Activated CD8-positive, alpha-beta memory T cell treated with anti-CD3 and anti-CD28 coated beads for 1 hour (primary cell): ENCODE results near the gene KATNAL1.
"Not testable (repeated sequence)": the region's sequence is repeated elsewhere in the genome, so short reads cannot be mapped to it uniquely, and the experiment has no call there.

Experiments
- DNase-seq, 2 donors: peaks; one replicate each; pipeline ENCODE4 v3.0.0-alpha.2; 2020; ENCODE audit warnings: low read depth in 1 of 2; ENCODE audit errors: extremely low read depth in 1 of 2

Gene KATNAL1

DNA sequence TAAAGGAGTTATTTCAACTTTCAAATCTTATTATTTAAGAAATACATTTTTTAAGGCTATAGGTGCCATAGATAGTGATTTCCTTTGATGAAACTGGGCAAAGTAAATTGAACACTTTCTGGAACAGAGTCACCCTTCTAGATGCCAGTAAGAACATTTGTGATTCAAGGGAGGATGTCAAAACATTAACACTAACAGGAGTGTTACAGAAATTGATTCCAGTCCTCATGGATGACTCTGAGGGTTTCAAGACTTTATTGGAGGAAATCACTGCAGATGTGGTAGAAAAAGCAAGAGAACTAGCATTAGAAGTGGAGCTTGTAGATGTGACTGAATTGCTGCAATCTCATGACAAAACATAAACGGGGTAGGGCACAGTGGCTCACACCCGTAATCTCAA is 12.2 kb downstream of the KATNAL1 start:
- no peak for DNase-seq

DNA sequence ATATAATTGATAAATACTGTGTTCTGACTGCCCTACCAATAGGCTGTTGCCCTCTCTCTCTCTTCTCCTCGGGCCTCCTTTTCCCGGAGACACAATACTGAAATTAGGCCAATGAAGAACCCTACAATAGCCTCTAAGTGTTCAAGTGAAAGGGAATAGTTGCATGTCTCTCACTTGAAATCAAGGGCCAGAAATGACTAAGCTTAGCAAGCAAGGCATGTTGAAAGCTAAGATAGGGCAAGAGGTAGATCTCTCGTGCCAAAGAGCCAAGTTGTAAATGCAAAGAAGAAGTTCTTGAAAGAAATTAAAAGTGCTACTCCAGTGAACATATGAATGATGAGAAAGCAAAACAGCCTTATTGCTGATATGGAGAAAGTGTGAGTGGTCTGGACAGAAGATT is 13.3 kb downstream of the KATNAL1 start:
- DNase-seq, result no peak

DNA sequence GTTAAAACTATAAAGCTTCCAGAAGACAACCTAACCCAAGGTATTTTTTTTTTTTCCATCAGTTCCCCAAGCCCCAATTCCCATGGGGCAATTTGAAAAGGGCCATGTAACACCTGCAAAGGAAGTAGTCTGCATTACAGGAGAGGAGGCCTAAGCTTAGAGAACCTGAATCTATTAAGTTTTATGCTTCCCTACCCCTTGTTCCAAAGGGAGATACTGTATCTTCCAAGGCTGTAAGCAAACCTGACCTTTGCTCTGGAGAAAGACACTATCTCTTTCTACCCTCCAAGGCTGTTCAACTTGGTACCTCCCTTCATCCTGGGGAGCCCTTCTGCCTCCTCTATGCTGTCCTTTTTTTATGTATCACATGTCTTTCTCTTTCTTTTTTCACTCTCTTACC is 15.0 kb downstream of the KATNAL1 start:
- no peak for DNase-seq

DNA sequence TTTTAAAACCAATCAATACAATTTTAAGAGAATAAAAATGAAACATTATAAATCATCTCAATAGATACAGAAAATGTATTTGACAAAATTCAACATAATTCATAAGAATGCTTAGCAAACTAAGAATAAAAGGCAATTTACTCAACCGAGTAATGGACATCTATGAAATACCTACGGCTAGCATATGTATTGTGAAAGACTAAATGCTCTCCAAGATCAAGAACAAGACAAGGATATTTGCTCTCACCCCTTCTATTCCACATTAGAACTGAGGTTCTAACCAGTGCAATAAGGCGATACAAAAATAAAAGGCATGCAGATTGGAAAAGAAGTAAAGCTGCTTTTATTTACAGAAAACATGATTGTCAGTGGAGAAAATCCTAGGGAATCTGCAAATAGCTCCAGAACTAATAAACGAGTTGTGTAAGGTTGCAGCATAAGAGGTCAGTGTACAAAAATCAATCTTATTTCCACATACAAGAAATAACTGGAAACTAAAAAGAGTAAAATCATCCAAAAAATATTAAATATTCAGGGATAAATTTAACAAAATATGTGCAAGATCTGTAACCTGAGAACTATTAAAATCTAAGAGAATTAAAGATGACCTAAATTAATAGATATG is 16.4 kb downstream of the KATNAL1 start:
- no peak for DNase-seq

DNA sequence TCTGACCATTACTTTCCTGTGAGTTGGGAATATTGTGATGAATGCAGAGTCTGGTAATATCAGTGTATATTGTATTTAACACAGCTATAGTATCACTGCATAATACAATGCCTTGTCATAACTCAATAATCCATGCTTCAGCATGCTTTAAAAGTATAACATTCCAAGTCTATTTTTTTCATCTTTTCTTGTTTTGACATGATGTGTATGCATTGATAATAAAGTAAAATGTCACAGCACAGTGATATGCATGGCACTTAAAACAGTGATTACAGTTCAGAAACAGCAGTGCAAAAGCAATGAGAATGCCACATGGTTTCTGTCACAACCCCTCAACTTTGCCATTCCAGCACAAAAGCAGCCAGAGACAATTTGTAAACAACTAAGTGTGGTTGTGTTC is 17.8 kb downstream of the KATNAL1 start:
- no peak for DNase-seq

DNA sequence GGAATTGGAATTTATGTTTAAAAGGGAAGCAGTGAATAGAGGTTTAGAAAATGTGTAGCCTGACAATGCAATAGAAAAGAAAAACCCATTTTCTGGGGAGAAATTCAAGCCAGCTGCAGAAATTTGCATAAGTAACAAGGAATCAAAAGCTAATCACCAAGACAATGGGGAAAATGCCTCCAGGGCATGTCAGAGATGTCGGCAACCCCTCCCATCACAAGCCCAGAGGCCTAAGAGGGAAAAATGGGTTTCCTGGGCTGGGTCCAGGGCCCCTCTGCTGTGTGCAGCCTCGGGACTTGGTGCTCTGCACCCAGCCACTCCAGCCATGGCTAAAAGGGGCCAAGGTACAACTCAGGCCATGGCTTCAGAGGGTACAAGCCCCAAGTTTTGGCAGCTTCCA is 21.3 kb downstream of the KATNAL1 start:
- DNase-seq, result not testable (repeated sequence)

DNA sequence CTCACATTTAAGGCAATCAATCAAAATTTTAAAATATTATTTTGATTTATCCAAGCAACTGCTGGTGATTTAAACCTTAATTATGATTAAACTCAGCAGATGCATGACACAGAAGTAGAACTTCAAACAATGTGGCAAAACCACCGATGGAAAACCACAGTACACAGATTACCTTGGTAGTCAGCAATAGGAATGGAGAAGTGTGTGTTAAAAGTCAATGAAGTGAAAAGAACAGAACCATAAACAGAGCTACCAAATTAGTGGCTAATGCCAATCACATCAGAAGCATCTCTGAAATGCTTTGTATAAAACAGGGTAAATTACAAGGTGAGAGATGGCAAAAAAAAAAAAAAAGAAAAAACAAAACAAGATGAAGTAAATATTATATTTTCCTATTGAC is 31.2 kb downstream of the KATNAL1 start:
- no peak for DNase-seq

DNA sequence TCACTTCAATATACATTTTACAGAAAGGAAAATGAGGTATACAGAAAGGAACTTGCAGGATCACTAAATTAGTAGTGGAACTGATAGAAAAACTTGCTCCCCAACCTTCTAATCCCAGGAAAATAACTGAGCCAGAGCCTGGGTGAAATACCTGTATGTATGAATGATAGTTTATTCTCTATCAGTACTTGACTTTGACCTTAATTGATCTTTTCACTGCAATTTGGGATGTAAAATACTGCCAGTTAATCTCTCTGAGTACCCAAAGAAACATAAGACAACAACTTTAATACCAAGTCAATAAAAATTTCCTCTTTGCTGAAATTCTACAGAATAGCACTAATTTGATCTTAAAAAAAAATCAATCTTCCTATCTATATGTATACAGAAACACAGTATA is 33.3 kb downstream of the KATNAL1 start:
- DNase-seq, result no peak

DNA sequence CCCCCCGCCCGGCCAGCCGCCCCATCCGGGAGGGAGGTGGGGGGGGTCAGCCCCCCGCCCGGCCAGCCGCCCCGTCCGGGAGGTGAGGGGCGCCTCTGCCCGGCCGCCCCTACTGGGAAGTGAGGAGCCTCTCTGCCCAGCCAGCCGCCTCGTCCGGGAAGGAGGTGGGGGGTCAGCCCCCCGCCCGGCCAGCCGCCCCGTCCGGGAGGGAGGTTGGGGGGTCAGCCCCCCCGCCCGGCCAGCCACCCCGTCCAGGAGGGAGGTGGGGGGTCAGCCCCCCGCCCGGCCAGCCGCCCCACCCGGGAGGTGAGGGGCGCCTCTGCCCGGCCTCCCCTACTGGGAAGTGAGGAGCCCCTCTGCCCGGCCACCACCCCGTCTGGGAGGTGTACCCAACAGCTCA is 37.3 kb downstream of the KATNAL1 start:
- DNase-seq, result not testable (repeated sequence)

DNA sequence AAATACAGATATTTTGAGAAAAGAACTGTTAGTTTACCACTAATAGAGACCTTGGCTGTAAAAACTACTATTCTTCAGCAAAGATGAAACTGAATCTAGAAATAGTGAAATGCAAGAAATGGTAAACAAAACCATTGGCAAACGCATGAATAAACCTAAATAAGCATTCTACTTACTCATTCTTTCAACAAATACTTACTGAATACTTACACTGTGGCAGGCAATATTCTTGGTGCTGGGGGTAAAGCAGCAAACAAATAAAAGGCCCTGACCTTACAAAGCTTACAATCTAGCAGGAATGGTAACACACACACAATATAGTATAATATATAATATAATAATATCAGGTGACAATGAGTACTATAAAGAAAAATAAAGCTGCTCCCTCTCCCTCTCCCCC is 38.7 kb downstream of the KATNAL1 start:
- DNase-seq, result no peak

DNA sequence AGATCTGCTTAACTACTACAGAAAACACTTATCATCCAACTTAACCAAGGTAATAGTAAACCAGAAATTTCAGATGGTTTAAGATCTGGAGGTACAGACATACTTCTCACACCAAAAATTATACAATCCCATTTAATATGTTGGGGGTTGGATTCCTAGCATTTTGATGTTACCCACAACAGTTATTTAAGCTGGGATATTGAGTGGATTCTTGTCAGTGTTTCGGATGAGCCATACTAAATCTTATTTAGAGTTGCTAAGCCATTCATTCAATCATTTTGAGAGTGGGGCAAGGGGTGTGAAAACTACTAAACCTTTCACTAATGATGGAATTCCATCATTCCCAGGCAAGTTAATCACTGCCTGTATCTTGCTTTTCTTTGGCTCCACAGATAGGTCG is 40.6 kb downstream of the KATNAL1 start:
- DNase-seq, result no peak

DNA sequence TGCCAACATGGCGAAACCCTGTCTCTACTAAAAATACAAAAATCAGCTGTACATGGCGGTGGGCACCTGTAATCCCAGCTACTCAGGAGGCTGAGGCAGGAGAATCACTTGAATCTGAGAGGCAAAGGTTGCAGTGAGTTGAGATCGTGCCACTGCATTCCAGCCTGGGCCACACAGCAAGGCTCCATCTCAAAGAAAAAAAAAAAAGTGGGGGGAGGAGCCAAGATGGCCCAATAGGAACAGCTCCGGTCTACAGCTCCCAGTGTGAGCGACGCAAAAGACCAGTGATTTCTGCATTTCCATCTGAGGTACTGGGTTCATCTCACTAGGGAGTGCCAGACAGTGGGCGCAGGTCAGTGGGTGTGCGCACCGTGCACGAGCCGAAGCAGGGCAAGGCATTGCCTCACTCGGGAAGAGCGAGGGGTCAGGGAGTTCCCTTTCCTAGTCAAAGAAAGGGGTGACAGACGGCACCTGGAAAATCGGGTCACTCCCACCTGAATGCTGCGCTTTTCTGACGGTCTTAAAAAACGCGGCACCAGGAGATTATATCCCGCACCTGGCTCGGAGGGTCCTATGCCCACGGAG is 48.1 kb downstream of the KATNAL1 start:
- not testable (repeated sequence) for DNase-seq

DNA sequence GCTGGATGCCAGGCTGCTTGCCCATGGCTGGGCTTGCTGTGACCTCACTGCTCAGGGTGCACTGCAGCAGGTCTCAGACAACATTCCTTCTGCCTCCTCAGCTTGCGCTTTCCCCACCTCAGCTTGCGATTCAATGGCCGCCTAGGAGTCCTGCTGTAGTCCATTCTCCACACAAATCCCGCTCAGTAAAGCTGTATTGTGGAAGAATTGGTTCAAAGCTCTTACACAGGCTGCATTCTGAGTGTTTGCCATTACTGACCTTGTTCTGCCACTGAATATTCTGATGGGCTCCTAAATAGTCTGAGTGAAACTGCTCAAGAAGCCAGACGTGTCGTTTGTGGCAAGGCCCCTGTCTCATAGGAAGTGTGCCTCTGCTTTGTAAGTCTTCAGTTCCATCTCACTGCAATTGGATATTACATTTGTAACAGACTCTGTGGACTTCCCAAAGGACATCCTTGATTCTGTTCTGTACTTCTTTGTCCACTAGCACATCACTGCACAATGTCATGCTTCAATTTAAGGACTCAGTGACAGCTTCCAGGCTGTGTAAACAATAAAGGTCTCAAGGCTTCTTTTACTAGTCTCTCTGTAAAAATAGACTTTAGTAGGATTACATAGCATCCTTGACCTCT is 49.8 kb downstream of the KATNAL1 start:
- no peak for DNase-seq

DNA sequence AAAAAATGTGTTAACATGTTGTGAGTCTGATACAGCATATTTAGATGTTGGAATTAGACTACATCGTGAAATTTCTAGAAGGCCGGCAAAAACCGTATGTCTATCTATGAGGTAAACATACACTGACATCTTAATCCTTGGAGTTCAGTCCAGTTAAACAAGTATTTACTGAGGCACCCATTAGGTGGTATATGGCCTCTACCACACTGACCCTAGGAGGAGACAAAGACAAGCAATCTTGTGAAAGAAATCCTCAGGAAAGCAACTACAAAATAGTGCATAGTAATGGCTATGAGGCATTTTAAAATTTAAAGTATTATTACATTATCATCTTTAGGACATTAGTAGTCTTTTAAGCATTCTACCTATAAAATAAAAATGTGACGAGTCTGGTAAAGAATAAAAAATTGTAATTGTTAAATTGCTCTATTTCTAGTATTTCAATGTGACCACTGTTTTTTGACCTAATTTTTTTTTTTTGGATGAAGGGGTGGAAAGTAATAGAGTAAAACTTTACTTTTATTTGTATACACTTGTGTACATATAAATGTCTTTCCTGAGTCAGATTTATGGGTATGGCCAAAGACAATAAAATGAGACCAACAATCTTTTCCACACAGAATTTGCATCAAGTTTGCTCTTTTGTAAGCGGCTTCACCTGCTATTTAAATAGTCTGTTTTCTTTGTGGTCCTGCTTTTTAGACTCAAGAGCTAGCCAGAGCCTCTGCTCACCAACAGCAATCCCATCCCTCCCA is 50.5 kb downstream of the KATNAL1 start:
- DNase-seq, result no peak

DNA sequence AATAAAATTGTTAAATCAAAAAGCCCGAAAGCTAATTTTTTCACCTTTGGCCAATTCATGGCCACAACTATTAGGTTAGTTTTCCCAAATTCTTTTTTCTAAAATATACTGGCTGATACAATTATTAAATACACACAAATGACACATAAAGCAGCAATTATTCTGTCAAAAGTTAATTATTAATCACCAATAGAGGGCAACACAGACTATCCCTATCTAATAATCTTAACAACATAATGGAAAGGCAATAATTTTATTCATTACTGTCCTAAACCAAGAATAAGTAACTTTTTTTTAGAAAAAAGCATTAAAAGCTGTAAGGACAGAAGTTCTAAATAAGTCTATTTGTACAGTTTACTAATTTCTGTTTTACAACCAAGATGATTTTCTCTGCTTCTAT is 51.7 kb downstream of the KATNAL1 start:
- DNase-seq, result no peak

DNA sequence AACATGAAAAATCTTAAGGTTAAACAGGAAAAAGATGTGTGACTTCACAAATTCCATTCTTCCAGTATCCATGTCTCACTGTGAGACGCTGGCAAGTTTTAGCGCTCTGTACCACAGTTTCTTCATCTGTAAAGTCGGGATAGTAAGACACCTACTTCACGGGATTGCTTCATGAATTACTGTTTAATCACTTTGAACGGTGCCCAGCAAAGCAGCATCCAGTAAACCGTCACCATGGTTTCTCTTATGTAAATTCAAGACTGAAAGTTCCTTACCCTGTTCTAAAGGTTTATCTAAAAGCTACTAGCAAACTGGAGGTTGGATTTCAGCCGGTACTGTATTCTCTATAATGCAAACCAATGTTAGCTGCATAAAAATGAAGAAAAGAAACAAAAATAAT is 53.5 kb downstream of the KATNAL1 start:
- no peak for DNase-seq

DNA sequence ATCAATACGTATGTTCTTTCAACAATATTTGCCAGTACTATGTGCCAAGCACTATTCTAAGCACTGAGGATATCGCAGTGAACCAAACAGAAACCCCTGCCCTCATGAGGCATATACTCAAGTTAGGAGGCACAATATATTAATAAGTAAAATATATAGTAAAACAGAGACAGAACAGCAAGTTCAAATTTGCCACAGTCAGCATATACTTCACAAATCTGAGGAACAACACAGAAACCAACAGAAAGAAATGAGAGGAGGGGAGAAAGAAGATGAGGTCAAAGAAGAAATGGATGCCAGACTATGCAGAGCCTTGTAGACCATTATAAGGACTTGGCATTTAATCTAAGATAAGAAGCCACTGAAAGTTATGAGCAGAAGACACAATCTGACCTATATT is 59.9 kb downstream of the KATNAL1 start:
- DNase-seq, result no peak

DNA sequence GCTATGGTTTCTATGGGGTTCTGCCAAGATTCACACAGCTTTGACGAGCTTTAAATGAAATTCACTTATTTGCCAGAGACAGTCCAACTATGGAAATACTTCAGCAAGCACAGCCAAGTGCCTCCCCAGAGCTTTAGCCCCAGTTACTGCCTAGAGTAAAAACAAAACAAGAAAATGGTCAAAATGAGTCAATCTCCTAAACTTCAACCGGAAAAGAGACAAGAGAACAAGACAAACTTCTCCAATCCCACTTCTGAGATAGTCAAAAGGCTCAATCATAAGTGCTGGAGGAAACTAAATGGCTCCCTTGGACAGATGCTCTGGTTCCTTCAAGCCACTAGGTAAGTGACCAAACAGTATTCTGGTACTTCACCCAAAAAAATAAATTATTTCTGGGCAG is 65.8 kb downstream of the KATNAL1 start:
- no peak for DNase-seq

DNA sequence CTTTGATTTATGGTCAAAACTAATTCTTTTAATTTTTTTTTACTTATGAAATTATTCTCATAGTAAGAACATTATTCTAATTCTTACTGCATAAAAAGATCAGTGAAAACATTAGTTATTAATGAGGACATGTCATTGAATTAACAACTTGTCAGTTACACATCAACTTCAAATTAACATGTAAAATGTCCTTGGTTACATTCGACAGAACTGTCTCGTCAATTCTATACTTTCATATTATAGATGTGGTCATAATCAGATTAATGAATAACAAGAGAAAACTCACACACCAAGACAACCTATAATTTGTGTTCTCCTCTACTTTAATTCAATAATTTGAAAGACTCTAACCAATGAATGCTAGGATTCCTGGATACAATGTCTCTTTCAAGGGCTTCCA is 66.7 kb downstream of the KATNAL1 start:
- no peak for DNase-seq

DNA sequence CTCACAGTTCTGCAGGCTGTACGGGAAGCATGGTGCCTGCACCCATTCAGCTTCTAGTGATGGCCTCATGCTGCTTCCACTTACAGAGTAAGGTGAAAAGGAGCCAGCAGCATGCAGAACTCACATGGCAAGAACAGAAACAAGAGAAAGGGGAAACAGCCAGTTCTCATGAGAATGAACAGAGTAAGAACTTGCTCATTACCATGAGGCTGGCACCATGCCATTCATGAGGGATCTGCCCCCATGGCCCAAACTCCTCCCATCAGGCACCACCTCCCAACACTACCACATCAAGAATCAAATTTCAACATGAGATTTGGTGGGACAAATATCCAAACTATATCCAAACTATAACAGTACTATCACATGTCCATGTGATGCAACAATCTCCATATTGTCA is 72.1 kb downstream of the KATNAL1 start:
- no peak for DNase-seq

DNA sequence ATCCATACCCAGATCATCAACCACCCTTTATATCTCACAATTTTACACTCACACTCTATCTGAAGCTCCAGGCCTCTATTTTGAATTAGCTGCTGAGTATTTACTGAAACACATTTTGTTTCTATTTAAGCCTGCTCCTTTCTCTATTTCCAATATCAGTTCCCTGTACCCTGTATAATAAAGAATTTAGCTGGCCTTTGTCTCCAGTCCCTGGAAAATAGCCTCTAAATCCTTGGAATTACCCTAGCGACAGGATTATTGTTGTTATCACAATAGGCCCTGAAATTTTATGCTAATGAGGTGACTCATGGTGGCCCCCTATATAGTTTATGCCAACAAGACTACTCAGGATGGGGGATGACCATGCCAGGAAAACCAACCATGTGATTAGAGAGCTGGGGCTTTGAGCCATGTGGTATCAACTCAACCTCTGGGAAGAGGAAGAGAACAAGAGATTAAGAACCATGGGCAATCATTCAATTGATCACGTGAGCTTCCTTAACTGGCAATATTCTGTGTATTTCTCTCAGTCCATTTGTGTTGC is 72.7 kb downstream of the KATNAL1 start:
- no peak for DNase-seq

DNA sequence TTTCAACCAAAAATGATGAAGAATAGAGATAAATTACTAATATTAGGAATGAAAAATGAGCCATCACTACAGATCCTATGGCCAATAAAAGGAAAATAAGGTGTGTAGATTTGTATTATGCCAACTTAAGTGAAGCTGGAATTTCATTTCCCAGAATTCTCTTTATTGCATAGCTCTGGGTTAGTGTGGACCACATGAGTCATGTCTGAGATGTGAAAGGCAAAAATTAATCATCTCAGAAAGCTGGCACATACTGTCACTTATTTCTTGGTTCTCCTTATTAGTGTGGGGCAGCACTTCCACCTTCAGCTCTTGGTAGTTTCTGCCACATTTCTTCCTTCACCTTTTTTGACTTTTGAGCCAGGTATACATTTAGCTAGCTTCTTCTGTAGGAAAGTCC is 82.6 kb downstream of the KATNAL1 start:
- DNase-seq, result no peak
